Activated CD4-positive, alpha-beta T cell treated with anti-CD3 and anti-CD28 coated beads for 48 hours (primary cell): ENCODE results near the gene GUCA1A.
"Not testable (repeated sequence)": the region's sequence is repeated elsewhere in the genome, so short reads cannot be mapped to it uniquely, and the experiment has no call there.

Experiments
- DNase-seq: peaks from one replicate; pipeline ENCODE4 v3.0.0-alpha.2; 2020

Gene GUCA1A

DNA sequence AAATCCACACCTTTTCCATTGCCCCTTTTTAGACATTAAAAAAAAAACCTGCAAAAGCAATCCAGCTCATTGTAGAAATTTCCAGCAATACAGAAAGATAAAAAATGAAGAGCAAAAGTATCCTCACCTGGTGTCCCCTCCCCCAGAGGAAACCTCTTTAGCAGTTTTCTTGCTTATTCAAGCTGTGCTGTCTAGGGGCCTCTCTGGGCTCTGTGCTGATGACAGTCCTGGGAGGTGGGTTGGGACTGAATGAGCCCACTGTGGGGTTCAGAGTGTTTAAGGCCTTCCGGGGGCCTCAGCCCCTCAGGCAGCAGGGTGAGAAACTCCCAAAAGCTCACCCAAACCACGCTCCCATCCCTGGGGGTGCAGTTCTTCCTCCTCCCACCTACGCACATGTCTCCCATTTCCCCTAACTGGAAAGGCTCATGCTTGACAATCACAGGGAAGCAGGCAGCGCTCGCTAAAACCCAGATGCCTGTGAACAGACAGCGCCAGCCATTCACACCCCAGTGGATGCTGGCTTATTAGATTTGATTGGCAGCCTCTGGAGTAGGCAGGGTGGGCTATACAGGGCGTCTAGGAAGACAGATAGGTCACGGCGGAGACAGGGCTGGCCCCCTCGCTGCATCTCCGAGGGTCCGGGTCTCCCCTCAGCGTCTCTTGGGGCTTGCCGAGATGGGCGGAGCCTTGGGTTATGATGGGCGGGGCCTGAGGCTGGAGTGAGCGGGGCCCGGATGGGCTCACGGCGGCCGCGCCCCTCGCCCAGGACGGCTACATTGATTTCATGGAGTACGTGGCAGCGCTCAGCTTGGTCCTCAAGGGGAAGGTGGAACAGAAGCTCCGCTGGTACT lies 4.6 kb downstream of the GUCA1A start:
- DNase-seq: peak; percentile 35

DNA sequence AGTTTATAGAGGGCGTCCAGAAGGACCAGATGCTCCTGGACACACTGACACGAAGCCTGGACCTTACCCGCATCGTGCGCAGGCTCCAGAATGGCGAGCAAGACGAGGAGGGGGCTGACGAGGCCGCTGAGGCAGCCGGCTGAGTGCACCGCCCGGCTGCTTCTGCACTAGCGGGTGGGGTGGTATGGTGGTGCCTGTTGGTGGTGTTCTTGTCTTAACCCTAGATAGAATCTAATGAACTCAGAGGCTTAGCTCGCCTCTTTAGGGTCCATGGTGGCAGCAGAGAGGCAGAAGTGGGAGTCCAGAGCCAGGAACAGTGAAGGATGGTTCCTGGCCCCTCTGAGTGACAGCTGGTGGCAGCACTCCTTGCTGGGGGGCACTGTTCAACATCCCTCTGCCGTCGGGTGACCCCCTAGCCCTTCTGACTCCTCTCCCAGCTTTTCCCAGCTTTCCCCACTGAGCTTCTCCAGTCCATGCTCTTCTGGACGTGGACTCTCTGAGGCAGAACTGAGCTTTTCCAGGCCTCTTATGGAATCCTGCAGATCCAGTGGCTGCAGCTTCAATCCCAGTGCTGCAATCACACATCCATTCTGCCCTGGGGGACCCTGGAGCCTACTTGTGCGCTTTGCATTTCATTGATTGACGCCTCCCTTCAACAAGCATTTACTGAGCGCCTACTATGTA lies 6.2 kb downstream of the GUCA1A start:
- no peak for DNase-seq

DNA sequence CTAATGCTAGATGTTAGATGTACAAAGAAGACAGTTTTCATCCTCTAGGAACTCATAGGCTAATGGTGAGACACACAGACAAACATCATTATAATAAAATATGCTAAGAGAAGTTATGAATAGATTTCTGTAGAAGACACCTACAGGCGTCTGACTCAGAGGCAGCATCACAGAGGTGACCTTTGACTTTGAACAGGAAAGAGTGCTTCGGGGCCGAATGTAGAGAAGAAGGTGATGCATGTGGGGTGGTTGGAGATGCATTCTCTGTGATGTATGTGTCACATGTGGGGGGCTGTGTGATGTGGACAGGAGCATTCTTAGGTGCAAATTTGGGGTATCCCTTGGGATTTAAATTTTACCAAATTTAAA lies 6.8 kb downstream of the GUCA1A start:
- peak; percentile 67 for DNase-seq

DNA sequence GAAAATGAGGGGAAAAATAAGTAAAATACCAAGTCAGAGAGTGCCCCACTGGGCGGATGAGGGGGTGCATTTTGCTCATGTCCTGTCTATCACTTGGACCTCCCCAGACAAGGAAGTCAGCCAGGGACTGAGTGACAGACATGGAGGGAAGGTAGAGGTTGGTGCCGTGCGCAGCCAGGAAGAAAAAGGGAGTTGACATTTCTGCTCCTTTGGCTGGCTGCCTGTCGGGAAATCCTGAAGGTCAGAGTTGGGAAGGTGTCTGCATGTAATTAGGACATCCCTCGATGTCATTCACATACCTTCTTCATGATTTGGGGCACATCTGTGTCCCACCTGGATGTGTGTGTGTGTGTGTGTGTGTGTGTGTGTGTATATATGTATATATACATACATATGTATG lies 8.9 kb downstream of the GUCA1A start:
- no peak for DNase-seq

DNA sequence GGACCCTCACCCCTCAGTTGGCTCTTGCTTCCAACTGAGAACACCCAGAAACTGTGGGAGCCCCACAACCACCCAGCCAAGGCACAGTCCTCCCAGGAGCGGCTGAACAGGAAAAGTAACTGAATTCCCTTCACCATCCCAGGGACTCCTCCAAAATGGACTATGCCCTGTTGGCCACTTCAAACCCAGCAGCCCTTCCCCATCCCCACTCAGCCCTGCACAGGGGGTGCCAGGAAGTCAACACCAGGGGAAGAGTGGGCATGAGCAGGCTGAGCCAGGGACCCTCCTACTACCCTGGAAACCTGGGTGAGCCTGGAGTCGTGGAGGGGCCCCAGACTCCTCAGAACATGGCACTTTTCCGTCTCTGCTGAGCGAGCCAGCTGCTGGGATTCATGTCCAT lies 11.3 kb downstream of the GUCA1A start:
- DNase-seq: no peak

DNA sequence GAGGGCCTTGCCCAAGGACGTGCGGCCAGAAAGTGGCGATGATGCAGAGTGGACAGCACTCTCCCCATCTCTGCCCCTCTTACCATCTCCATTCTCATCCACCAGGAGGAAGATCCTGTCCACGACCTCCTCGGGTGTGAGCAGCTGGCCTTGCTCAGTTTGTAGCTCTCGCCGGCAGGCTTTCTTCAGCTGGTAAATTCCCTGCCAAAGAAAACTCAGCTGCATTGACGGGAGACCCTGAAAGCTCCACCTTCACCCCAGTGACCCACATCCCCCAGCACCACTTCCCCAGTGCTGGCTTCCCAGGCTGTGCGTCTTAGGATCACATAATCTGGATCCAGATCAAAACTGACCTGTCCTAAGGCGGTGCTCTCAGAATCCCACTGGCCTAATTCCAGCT lies 12.4 kb downstream of the GUCA1A start:
- DNase-seq: no peak

DNA sequence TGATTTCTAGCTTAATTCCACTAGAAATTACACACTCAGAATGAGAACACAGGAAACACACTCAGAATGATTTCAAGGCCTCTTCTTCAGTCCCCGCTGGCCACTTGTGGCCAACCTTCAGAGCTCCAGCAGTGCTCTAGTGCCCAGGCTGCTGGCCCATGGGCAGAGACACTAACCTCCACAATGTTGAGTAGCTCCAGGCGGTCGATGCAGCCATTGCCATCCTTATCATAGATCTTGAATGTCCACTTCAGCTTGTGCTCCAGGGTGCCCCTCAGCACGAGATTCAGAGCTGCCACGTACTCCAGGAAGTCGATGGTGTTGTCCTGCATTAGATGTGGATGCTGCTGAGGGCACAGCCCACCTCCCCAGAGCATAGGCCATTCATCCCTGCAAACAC lies 15.2 kb downstream of the GUCA1A start:
- no peak for DNase-seq

DNA sequence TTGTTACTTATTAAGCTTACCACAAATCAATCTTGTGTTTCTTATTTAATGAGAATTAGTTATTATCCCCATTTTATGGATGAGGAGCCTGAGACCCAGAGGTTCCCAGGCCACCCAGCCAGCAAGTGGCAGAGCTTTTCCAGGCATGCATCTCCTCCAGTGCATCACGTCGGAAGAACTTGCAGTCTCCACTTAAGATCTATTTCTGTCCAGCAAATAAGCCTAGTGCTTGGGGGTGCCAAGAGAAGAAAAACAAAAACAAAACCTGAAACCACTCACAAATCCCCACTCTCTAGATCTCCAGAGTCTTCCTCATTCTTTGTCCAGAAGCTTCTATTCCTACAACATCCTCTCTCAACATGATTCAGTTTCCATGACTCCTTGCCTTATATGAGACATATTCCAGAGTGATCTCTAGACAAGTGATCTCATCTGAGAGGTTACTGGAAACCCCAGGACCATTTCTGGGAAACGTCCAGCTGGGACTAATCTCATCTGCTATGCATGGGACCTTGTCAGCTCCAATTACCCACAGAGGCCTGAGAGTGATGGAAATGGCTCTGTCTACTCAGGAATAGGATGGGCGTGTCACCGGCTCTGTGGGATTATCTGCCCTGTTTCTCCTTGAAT lies 17.5 kb downstream of the GUCA1A start:
- DNase-seq: no peak

DNA sequence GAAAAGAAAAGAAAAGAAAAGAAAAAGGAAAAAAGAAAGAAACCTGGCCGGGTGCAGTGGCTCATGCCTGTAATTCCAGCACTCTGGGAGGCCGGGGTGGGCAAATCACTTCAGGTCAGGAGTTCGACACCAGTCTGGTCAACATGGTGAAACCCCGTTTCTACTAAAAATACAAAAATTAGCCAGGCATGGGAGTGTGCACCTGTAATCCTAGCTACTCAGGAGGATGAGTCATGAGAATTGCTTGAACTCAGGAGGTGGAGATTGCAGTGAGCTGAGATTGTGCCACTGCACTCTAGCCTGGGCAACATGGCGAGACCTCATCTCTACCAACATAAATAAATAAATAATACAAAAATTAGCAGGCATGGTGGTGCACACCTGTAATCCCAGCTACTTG lies 19.2 kb downstream of the GUCA1A start:
- not testable (repeated sequence) for DNase-seq

DNA sequence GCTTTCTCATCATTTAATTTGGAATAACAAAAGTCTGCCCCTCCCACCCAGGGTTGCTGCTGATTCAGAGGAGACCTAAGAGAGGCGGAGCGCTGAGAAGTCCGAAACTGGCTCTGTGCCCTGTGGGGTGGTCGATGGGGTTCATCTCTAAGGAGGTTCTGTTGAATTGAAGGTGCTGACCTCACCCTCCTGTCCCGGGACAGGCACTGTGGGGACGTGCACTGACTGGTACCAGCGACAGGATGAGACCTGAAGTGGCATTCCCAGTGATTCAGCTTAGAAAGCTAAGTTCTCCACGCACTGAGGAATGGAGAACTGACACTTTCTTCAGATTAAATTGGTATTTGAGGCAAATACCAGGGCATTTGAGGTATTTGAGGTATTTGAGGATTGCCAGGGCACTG lies 20.3 kb downstream of the GUCA1A start:
- no peak for DNase-seq

DNA sequence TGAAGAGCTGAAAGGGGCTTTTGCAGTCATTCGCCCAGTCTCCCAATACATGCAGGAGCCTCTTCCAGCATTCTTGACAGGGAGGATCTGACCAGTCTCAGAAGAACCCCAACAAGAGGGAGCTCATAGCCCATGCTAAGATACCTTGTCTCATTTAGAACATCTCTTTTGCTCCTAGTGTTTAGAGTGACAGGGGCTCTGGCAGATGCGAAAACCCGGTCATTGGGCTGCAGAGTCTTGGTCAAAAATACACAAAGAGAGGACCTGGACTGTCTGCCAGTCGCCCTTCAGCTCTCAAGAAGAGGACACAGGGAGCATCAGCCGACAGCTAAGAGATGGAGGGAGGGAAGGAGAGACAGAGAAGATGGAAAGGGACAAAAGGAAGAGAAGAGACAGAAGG lies 20.9 kb downstream of the GUCA1A start:
- DNase-seq: no peak

DNA sequence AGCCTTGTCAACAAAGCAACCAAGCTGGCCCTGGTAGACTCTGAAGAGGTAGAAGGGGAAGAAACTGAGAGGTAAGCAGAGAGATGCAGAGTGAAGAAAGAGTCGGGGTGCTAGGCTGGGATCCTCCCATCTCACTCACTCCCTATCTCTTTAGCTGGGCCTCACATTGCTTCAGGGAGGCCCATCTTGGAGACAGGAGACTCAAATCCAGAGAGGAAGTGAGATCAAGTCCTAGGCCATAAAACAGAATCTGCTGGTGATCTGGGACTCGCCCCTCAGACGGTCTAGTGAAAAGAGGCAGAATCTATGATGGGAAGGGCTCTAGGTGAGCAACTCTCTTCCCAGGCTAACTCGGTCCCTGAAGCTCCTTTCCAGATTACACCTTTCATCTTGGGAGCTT lies 22.3 kb downstream of the GUCA1A start:
- no peak for DNase-seq

DNA sequence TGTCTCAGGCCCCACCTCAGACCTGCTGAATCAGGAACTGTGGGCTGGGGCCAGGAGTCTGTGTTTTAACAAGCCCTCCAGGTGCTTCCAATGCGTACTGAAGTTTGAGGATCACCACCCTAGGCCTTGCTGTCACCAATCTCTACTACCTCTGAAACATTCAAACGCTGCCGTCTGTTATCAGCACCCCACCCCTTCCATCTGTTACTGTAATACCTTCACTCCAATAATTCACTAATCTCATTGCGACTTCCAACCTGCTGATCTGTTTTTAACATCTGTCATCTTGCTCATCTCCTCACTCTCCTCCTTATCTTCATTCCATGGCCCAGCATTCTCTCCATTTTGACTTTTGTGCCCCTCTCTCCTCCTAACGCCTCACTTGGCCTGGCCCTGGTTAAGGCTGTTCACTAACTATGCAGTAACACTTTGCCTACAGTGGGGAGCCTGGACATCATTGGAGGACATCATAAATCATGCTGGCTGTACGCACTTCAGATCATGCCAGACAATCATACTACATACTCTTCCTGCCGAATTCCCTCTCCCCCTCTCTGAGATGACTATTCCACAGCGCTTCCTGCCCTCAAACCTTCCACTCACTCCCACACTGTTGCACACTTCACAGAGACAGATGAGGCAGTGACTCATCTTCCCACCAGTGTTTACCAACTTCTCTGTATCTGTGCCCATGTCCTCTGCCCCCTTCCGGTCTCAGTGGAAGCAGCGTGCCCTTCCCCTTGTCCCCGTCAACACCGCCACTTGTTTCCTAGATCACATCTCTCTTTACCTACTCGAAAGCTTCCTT lies 24.6 kb downstream of the GUCA1A start:
- peak; percentile 23 for DNase-seq

DNA sequence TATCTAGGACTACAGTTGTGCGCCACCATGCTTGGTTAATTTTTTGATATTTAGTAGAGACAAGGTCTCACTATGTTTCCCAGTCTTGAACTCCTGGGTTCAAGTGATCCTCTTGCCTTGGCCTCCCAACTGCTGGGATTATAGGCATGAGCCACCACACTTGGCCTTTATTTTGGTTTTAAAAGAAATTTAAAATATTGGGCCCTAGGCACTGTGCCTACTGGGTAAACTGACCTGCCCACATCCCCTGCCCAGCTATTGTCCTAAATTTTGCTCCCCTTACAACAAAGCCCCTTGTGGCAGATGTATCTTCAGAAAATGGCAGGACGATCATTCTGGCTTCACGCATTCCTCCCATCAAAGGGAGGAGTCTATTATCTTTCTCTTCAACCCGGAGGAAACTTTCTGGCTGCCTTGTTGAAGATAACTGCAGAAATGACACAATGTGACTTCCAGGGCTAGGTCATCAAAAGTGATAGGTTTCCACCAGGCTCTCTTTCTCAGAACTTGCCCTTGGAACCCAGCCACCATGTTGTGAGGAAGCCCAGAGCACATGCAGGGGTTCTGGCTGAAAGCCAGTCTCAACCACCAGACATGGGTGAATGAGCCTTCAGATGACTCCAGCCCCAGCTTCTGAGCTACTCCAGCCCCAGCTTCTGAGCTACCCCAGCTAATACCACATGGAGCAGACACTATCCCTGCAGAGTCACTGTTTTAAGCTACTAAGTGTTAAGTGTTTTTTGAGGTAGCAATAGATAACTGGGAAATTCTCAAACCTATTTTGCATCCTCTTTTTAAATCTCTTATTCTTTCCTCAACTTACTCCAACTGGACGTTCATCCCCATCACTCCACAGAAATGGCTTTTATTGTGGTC lies 26.2 kb downstream of the GUCA1A start:
- DNase-seq: no peak

DNA sequence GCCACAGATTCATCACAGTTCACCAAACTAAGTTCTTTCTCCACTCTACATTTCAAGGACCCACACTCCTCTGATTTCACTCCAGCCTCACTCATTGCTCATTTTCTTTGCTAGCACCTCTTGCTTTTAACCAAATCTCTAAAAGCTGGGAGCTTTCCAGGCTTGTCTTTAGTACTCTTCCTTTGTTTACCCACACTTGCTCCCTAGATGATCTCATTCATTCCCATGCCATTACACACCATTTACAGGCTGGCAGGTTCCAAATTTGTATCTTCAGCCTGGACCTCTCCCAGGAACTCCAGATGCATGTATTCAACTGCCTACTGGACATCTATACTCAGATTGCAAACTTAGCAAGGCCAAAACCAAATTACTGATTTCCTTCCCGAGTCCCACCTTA lies 26.9 kb downstream of the GUCA1A start:
- DNase-seq: no peak

DNA sequence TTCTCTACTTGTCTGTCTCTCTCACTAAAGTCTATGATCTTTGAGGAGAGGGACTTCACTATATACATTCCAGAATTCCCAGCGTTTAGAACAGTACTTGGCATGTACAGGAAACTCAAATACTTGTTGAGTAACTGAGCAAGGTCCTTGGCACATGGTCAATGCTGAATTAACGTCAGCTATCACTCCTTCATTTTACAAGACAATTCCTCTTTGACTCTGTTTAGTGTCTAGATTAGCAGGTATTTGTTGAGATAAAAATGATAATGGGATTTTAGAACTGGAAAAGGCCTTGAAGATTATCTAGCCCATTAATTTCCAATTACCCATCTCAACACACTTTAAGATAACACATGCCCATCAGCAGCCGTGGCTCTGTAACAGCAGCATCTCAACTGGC lies 28.2 kb downstream of the GUCA1A start:
- DNase-seq: no peak

DNA sequence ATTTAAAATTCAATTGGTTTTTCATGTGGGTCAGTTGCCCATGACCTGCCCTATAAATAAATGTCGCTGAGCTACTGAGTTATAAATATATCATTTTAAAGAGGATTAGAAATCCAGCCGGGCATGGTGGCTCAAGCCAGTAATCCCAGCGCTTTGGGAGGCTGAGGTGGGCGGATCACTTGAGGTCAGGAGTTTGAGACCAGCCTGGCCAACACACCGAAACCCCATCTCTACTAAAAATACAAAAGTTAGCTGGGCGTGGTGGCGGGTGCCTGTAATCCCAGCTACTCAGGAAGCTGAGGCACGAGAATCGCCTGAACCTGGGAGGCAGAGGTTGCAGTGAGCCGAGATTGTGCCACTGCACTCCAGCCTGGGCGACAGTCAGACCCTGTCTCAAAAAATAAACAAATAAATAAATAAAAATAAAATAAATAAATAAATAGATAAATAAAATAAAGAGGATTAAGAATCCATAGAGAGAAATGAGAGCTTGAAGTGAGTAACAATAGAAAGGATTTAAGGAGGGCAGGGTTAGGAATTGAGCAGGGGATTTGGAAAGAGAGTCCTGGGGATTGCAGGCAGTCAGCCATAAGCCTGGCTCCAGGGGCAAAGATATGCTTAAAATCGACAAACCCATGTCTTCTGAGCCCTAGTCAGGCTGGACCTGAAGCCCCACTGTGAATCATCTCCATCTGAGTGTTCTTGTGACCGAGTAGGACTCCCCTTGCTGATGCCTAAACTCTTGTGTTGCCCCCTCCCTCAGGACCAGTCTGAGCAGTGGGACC lies 29.2 kb downstream of the GUCA1A start:
- not testable (repeated sequence) for DNase-seq

DNA sequence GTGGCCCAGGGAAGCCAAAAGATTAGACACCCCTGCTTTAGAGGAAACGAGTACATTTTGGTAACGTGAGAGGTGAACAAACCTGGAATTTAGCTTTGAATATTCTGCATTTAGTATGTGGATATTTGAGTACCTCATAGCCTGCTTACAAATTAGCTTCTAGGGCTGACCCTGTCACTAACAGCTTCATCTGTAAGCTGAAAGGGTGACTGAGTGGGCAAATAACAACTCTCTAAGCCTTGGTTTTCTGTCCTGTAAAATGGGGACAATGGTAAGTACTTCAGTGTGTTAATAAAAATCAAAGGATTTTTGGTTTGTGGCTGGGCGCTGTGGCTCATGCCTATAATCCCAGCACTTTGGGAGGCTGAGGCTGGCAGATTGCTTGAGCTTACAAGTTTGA lies 30.0 kb downstream of the GUCA1A start:
- no peak for DNase-seq

DNA sequence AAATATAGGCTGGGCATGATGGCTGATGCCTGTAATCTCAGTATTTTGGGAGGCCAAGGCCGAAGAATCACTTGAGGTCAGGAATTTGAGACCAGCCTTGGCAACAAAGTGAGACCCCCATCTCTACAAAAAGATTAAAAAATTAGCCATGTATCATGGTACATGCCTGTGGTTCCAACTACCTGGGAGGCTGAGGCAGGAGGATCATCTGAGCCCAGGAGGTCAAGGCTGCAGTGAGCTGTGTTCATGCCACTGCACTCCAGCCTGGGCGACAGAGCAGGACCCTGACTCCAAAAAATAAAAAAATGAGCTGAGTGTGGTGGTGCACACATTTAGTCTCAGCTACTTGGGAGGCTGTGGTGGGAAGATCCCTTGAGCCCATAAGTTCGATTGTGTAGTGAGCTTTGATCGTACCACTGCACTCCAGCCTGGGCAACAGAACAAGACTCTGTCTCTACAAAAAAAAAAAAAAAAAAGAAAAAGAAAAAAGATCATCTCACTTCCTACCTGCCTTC lies 31.7 kb downstream of the GUCA1A start:
- DNase-seq: no peak

DNA sequence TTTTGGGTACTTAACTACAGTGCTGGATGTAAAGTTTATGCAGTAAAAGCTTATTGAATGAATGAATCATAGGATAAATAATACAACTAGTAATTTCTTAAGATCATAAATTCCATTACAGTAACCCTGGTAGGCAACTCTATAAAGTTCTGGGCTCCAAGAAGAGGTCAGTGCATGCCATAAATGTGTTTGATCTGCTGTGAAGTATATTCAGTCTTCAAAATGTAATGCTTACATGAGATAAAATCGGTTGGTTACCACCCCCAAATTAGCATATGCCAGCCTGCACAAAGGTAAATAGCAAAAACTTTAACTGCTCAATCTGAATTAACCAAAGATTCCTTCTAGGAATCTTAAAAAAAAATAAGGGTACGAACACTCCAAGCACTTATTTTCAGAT lies 34.4 kb downstream of the GUCA1A start:
- DNase-seq: not testable (repeated sequence)

DNA sequence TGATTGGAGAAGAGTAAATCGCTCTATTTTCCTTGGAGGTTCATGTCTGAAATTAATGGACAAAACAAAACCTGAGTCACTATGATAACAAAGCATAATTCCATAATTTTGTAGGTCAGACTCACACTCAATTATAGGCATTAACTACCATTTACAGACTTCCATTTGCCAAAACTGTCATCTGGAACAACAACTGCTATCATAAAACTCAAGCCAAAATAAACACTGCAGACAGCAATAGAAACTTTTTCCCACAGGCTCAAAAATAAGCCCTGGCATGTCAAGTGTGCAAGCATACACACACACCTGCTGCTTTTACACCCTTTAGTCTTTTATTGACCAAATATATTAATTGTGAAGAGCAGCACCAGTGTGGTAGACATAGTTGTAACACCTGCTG lies 37.4 kb downstream of the GUCA1A start:
- DNase-seq: no peak
